HepG2 (cell line): ENCODE data around the gene VEGFA. TPM values are rescaled to one million over a fixed set of nuclear protein-coding genes. Genes with fewer than 3 reads are reported as not detected.
A peak's percentile ranks its signal among the peaks of the same experiment; 100 is the strongest.

Source experiments
- ADNP ChIP-seq: sonication (generic); formaldehyde crosslinking; IDR thresholded peaks from 2 replicates; pipeline ENCODE4 v1.4.0; 2020; ENCODE audit warnings: missing genetic modification reagents
- BHLHE40 ChIP-seq: IDR thresholded peaks from 2 replicates; pipeline ENCODE4 v1.6.1; 2011; ENCODE audit warnings: low read length, improper control_type of control experiment
- NKX3-1 ChIP-seq: sonication (generic); formaldehyde crosslinking; IDR thresholded peaks from 2 replicates; pipeline ENCODE4 v1.5.0; 2020; ENCODE audit warnings: missing genetic modification reagents
- PAX8 ChIP-seq: sonication (generic); formaldehyde crosslinking; IDR thresholded peaks from 2 replicates; pipeline ENCODE4 v1.8.0; 2022; ENCODE audit warnings: mild to moderate bottlenecking, missing genetic modification reagents, borderline replicate concordance
- TAF15 ChIP-seq: fragments of 200-400 bp; formaldehyde crosslinking; IDR thresholded peaks from one replicate; pipeline ENCODE4 v1.6.1; 2018; ENCODE audit warnings: mild to moderate bottlenecking, low read depth, low read length; ENCODE audit not compliant: poor library complexity, severe bottlenecking
- ZNF780A ChIP-seq: sonication (generic); formaldehyde crosslinking; IDR thresholded peaks from 2 replicates; pipeline ENCODE4 v1.8.0; 2022; ENCODE audit warnings: mild to moderate bottlenecking, missing genetic modification reagents, moderate library complexity
- polyA plus RNA-seq, 8 experiments: library from polyadenylated mRNA; depleted of rRNA in 3 of 8; stranded (reverse) in 7 of 8; unstranded in 1 of 8; fragments of >200 nt; fragmentation: Illumina TruSeq in 4 of 8; extraction: Trizol in 4 of 8; gene quantifications; 2 replicates each; pipeline versions ENCODE4 v1.2.1 to v1.2.3, GENCODE V29; 2011 to 2016; ENCODE audit warnings: low read depth in 4 of 8, missing spikeins in 1 of 8, mixed read lengths in 1 of 8; ENCODE audit not compliant: insufficient read depth in 1 of 8
- total RNA-seq, 5 experiments: library from RNA; depleted of rRNA; stranded (reverse); fragments of >200 nt; fragmentation: Illumina TruSeq; extraction: Trizol; gene quantifications; 2 replicates each; pipeline ENCODE4 v1.2.3, GENCODE V29; 2016; ENCODE audit warnings: low read depth in 1 of 5
- TF ChIP-seq, protein P1 (sequence below): sonication (generic); formaldehyde crosslinking; IDR thresholded peaks from one replicate; pipeline ENCODE4 v1.5.1; 2020; ENCODE audit warnings: mild to moderate bottlenecking, missing genetic modification reagents; ENCODE audit errors: not compliant biosample characterization
- TF ChIP-seq, protein P2 (sequence below): sonication (generic); formaldehyde crosslinking; IDR thresholded peaks from 2 replicates; pipeline ENCODE4 v1.5.1; 2020; ENCODE audit warnings: mild to moderate bottlenecking, missing genetic modification reagents, borderline replicate concordance
- TF ChIP-seq, protein P3 (sequence below): sonication (generic); formaldehyde crosslinking; conservative IDR thresholded peaks from 2 replicates; pipeline ENCODE4 v1.8.0; 2022; ENCODE audit warnings: low read depth, missing genetic modification reagents
- TF ChIP-seq, protein P4 (sequence below): sonication (generic); formaldehyde crosslinking; IDR thresholded peaks from 2 replicates; pipeline ENCODE4 v1.4.0; 2020; ENCODE audit warnings: low read depth, mild to moderate bottlenecking, missing genetic modification reagents
- TF ChIP-seq, protein P5 (sequence below): sonication (generic); formaldehyde crosslinking; IDR thresholded peaks from 2 replicates; pipeline ENCODE4 v1.5.0; 2020; ENCODE audit warnings: missing genetic modification reagents, mild to moderate bottlenecking, borderline replicate concordance

VEGFA gene
- total and polyA plus RNA-seq, 2 of the 13 experiments (the other 11 are each of a cell fraction or from before 2014, with no cell fraction given) = 68.1 to 629 TPM

DNA sequence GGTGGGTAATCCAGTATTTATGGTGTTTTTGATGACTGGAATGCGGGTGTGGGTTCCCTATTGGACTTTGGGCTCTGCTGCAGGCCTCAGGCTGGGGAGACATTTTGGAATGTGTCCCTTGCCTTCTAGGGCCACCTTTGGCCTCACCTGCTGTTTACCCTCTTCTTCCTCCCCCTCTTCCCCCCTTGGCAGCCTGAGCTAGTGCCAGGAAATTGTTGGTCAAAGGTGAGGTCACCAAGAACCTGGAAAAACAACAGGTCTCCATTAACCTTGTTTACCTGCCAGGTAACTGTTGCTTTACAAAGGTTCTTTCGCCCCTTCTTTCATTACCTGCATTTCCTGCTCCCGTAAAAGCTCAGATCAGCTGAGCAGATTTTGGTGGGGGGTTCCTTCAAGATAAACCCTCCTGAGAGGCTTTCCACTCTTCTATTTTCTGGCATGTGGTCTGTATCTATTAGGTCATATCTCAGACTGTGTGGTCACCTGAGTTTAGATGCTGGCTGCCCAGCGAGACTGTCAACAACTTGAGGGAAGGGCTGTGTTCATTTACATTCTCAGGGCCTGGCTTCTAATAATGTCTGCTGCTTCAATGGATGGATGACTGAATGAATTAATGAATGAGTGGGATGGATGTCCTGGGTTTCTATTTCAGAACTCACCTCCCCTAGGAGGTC is 34.7 kb downstream of the VEGFA start (continued):
- TF ChIP-seq, protein P1, sequence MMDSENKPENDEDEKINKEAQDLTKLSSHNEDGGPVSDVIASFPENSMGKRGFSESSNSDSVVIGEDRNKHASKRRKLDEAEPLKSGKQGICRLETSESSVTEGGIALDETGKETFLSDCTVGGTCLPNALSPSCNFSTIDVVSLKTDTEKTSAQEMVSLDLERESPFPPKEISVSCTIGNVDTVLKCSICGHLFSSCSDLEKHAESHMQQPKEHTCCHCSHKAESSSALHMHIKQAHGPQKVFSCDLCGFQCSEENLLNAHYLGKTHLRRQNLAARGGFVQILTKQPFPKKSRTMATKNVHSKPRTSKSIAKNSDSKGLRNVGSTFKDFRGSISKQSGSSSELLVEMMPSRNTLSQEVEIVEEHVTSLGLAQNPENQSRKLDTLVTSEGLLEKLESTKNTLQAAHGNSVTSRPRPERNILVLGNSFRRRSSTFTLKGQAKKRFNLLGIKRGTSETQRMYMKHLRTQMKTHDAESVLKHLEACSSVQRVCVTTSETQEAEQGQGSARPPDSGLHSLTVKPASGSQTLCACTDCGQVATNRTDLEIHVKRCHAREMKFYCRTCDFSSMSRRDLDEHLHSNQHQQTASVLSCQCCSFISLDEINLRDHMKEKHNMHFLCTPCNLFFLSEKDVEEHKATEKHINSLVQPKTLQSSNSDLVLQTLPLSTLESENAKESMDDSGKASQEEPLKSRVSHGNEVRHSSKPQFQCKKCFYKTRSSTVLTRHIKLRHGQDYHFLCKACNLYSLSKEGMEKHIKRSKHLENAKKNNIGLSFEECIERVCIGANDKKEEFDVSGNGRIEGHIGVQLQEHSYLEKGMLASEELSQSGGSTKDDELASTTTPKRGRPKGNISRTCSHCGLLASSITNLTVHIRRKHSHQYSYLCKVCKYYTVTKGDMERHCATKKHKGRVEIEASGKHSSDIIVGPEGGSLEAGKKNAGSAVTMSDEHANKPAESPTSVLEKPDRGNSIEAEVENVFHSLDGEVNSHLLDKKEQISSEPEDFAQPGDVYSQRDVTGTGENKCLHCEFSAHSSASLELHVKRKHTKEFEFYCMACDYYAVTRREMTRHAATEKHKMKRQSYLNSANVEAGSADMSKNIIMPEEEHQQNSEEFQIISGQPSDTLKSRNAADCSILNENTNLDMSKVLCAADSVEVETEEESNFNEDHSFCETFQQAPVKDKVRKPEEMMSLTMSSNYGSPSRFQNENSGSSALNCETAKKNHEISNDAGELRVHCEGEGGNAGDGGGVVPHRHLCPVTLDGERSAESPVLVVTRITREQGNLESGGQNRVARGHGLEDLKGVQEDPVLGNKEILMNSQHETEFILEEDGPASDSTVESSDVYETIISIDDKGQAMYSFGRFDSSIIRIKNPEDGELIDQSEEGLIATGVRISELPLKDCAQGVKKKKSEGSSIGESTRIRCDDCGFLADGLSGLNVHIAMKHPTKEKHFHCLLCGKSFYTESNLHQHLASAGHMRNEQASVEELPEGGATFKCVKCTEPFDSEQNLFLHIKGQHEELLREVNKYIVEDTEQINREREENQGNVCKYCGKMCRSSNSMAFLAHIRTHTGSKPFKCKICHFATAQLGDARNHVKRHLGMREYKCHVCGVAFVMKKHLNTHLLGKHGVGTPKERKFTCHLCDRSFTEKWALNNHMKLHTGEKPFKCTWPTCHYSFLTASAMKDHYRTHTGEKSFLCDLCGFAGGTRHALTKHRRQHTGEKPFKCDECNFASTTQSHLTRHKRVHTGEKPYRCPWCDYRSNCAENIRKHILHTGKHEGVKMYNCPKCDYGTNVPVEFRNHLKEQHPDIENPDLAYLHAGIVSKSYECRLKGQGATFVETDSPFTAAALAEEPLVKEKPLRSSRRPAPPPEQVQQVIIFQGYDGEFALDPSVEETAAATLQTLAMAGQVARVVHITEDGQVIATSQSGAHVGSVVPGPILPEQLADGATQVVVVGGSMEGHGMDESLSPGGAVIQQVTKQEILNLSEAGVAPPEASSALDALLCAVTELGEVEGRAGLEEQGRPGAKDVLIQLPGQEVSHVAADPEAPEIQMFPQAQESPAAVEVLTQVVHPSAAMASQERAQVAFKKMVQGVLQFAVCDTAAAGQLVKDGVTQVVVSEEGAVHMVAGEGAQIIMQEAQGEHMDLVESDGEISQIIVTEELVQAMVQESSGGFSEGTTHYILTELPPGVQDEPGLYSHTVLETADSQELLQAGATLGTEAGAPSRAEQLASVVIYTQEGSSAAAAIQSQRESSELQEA = no peak
- TF ChIP-seq ZNF780A (CRISPR knock-in tag) (no peak), ADNP (CRISPR knock-in tag) (no peak), TAF15 (no peak), PAX8 (CRISPR knock-in tag) (no peak), NKX3-1 (CRISPR knock-in tag) (no peak), BHLHE40 (peak; percentile 31; the same call in 1 of the 2 replicates)
- TF ChIP-seq, protein P2, sequence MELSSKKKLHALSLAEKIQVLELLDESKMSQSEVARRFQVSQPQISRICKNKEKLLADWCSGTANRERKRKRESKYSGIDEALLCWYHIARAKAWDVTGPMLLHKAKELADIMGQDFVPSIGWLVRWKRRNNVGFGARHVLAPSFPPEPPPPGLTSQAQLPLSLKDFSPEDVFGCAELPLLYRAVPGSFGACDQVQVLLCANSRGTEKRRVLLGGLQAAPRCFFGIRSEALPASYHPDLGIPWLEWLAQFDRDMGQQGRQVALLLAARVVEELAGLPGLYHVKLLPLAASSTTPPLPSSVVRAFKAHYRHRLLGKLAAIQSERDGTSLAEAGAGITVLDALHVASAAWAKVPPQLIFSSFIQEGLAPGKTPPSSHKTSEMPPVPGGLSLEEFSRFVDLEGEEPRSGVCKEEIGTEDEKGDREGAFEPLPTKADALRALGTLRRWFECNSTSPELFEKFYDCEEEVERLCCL = no peak
- TF ChIP-seq, protein P3, sequence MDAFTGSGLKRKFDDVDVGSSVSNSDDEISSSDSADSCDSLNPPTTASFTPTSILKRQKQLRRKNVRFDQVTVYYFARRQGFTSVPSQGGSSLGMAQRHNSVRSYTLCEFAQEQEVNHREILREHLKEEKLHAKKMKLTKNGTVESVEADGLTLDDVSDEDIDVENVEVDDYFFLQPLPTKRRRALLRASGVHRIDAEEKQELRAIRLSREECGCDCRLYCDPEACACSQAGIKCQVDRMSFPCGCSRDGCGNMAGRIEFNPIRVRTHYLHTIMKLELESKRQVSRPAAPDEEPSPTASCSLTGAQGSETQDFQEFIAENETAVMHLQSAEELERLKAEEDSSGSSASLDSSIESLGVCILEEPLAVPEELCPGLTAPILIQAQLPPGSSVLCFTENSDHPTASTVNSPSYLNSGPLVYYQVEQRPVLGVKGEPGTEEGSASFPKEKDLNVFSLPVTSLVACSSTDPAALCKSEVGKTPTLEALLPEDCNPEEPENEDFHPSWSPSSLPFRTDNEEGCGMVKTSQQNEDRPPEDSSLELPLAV (CRISPR knock-in tag) = no peak
- TF ChIP-seq, protein P4, sequence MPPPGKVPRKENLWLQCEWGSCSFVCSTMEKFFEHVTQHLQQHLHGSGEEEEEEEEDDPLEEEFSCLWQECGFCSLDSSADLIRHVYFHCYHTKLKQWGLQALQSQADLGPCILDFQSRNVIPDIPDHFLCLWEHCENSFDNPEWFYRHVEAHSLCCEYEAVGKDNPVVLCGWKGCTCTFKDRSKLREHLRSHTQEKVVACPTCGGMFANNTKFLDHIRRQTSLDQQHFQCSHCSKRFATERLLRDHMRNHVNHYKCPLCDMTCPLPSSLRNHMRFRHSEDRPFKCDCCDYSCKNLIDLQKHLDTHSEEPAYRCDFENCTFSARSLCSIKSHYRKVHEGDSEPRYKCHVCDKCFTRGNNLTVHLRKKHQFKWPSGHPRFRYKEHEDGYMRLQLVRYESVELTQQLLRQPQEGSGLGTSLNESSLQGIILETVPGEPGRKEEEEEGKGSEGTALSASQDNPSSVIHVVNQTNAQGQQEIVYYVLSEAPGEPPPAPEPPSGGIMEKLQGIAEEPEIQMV (CRISPR knock-in tag) = 0 out of 2 replicates have a peak, but pooled peaks have one; percentile 32
- TF ChIP-seq, protein P5, sequence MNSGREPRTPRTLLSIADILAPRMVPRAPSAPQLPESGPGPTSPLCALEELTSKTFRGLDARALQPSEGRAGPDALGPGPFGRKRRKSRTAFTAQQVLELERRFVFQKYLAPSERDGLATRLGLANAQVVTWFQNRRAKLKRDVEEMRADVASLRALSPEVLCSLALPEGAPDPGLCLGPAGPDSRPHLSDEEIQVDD = no peak
